Stimulated activated CD8-positive, alpha-beta memory T cell treated with anti-CD3 and anti-CD28 coated beads, Interleukin-12 subunit alpha, Interleukin-12 subunit beta, amount 100 ng/mL, for 4 hours (primary cell): Measurements from ENCODE around the gene RCOR1.
"Not testable (repeated sequence)": the region's sequence is repeated elsewhere in the genome, so short reads cannot be mapped to it uniquely, and the experiment has no call there.

Experiments
- DNase-seq: peaks from one replicate; pipeline ENCODE4 v3.0.0-alpha.2; 2020; ENCODE audit warnings: low read depth

RCOR1 gene

DNA sequence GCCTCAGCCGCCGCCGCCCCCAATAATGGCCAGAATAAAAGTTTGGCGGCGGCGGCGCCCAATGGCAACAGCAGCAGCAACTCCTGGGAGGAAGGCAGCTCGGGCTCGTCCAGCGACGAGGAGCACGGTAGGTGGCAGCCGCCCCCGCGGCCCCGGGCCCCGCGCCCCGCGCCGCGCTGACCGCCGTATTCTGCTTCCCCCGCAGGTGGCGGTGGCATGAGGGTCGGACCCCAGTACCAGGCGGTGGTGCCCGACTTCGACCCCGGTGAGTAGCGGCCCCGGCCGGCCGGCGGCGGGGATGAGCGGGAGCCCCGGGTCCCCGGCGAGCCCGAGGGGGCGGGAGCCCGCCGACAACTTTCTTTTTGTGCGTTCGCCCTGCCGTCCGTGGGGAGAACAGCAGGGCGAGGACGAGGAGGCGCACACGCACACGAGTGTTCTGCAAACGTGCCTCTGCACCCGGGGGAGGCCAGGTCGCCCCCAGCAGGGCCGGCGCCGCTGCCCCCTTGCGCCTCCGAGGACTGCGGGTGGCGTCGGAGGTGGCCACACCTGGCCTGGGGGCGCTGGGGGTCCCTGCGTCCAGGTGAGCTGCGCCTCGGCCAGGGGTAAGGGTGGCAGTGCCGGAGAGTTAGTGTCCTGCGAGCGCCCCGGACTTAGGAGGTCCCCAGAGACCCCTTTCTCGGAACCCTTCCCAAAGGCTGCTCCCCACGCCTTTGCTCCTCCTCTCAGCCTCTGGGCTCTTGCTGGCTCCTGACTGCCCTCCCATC lies 794 bp downstream of the RCOR1 start:
- peak; percentile 35 for DNase-seq

DNA sequence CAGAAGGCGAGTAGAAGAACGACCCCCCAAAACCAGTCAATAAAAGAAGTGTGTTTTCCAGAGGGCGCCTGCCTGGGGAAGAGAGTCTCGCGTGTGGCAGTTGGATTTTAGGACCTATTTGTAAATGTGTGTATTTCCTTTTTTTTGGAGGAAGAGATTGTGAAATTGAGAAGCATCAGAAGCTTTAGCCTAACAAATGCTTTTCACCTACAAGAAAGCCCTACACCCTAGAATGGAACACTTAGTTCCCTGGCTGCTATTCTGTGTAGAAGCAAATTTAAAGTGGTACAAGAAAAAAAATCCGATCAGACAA lies 1.3 kb downstream of the RCOR1 start:
- DNase-seq = no peak

DNA sequence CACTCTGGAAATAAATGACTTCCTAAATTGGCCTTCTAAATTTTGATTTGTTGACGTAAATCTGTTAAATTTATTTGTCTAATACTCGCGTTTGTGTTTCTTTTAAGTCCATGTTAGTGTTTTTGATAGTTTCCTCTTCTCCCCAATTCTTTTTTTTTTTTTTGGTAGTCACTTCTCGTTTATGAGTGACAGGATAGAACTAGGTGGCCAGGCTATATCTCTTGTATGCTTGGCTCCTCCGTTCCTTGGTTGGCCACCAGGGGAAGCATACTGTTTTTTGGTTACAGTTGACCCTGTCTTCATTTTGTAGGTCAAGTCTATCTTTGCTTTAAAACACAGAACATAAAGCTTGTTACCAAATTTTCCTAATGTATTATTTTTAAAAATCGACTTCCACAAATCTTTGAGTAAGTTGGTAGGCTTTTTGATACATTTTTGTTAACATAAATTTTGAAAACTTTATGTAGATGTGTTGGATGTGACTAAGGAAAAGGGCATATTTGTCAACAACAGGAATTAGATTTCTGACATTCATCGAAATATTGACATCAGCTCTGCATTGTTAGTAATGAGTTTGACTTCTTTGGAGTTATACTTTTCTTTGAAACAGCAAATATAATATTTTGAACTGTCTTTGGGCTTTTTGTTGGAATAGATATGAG lies 2.2 kb downstream of the RCOR1 start:
- DNase-seq = no peak

DNA sequence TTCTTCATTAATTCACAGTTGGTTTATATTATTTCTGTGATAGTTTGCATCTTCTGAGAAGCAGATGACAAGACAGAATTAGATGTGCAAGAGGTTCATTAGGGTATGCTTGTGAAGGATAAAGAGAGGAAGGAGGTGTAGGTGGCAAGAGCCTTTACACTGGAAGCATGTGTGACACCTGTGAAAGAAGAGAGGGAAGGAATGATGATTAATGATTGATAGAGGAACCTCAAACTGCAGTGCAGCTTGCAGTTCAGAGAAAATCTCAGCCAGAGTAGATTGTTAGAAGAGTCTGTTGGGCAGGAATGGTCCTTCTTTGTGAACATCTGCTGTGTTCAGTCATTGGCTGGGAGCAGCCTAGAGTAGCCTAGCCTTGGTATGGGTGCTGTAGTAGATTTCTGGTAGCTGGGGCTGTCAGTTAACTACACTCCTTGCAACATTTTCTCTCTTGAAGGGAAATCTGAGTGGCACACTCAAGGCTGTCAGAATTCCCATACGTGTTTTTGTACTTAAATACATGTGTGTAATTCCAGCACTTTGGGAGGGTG lies 9.0 kb downstream of the RCOR1 start:
- no peak for DNase-seq

DNA sequence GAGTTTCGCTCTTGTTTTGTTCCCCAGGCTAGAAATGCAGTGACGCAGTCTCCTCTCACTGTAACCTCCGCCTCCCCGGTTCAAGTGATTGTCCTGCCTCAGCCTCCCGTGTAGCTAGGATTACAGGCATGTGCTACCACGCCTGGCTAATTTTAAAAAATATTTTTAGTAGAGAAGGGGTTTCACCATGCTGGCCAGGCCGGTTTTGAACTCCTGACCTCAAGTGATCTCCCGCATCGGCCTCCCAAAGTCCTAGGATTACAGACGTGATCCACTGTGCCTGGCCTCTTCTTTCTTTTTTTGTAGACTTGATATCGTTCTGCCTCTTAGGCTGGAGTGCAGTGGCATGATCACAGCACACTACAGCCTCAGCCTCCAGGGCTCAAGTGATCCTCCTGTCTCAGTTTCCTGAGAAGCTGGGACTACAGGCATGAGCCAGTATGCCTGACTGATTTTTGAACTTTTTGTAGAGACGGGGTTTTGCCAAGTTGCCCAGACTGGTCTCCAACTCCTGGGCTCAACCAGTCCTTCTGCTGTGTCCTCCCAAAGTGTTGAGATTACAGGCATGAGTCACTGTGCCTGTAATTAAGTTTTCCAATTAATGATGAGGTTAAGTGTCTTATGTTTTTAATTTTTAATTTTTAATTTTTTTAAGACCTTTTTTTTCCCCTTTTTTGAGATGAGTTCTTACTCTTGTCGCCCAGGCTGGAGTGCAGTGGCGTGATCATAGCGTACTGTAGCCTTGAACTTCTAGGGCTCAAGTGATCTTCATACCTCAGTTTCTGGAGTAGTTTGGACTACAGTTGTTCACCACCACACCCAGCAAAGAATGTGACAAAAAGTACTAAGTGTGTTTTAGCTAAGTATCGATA lies 10.2 kb downstream of the RCOR1 start:
- DNase-seq = no peak

DNA sequence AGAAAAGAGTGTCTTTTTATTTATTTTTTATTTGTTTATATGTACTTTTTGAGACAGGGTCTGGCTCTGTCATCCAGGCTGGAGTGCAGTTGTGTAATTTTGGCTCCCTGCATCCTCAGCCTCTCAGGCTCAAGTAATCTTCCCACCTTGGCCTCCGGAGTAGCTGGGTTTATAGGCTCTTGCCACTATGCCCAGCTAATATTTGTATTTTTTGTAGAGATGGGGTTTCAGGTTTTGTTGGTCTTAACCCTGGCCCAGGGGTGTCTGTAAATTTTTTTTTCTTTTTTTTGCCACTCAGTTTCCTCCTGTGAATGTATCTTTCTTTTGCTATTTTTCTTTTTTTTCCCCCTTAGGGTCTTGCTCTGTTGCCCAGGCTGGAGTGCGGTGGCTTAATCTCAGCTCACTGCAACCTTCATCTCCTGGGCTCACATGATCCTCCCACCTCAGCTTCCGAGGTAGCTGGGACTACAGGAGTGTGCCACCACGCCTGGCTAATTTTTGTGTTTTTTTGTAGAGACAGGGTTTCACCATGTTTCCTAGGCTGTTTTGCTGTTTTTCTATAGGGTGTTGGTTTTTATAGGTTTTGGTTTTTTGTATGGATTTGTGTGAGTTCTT lies 11.0 kb downstream of the RCOR1 start:
- DNase-seq = no peak

DNA sequence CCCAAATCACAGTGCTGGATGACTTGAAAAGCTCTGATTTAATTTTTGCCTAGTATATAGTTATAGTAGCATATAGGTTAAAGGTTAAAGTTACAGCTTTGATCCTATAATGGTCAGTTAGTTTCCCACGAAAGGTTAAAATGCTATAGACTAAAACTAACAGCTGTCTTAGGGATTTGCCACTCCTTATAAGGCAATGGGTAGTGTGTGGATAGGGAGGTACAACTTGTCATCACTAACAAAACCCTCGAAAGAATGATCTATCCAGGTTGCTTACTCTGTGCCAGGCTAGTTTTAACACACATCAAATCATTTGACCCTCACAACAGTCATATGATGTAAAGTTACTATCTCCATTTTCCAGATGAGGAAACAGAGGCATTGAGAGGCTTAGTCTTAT lies 11.7 kb downstream of the RCOR1 start:
- no peak for DNase-seq

DNA sequence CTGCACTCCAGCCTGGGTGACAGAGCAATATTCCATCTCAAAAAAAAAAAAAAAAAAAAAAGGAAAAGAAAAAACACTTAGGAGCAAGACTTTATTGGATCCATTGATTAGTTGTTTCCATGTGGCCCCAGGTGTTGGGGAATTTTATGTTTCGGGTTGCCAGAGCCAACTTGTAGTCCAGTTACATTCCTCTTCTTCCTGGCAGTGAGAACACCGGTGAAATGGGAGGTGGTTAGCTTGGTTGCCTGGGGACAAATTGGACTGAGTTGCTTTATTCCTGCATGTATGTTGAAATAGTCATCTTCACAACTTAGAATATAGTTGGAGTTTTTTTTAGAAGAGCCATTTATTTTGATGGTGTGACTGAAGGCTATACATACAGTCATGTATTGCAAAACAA lies 12.6 kb downstream of the RCOR1 start:
- no peak for DNase-seq

DNA sequence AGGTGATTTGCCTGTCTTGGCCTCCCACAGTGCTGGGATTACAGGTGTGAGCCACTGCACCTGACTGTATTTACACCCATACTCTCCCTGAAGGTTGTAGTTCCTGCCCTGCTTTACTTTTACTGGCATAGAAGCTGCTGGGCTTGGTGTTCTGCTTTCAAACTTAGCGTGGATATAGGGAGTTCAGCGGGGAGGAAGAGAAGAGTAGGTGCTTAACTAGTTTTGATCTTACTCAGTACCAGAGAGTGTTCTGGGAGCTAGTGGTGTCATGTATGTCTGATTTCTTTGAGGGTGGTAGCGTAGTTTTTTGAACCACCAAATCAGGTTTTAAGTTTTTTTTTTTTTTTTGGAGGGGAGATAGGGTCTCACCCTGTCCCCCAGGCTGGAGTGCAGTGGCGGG lies 13.8 kb downstream of the RCOR1 start:
- DNase-seq = no peak

DNA sequence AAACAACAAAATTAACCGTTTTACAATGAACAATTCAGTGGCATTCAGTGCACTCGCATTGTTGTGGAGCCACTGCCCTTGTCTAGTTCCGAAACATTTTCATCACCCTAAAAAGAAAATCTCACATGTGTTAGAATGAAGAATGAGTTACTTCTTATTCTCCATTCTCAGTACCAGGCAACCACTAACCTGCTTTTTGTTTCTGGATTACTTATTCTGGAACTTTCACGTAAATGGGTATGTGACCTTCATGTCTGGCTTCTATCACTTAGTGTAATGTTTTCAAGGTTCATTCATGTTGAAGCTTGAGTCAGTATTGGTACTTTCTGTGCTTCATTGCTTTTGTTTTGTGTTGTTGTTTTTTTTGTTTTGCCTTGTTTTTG lies 15.6 kb downstream of the RCOR1 start:
- DNase-seq = no peak

DNA sequence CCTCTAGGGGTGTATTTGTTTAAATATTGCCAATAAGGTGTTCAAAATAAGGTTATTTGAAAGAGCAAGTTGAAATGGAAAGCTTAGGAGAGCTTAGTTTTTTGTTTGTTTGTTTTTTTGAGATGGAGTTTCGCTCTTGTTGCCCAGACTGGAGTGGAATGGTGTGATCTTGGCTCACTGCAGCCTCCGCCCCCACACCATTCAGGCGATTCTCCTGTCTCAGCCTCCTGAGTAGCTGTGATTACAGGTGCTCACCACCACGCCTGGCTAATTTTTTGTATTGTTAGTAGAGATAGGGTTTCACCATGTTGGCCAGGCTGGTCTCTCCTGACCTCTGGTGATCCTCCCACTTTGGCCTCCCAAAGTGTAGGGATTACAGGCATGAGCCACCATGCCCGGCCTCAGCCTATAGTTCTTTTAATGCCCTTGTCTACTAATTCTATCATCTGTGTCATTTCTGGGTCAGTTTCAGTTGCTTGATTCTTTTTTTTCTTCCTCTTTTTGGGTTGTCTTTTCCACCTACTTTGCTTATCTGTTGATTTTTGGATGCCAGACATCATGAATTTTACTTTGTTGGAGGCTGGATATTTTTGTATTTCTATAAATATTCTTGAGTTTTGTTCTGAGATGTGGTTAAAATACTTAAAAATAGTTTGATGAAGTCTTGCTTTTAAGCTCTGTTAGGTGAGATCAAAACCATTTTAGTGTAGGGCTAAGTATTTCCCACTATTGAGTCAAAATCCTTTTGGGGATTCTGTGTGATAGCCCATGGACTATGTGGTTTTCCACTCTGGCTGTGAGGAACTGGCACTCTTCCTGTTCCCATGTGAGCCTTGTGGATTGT lies 18.7 kb downstream of the RCOR1 start:
- DNase-seq = no peak

DNA sequence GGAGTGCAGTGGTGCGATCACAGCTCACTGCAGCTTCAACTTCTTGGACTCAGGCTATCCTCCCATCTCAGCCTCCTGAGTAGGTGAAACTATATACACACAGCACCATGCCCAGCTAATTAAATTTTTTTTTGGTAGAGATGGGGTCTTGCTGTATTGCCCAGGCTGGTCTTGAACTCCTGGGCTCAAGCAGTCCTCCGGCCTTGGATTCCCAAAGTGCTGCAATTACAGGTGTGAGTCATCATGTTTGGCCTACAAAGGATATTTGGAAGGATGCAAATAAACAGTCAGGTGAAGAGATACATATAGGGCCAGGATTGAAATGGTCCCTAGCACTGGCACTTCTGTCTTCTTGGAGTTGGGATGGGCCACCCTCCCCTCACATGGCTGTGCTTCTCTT lies 23.9 kb downstream of the RCOR1 start:
- DNase-seq = no peak

DNA sequence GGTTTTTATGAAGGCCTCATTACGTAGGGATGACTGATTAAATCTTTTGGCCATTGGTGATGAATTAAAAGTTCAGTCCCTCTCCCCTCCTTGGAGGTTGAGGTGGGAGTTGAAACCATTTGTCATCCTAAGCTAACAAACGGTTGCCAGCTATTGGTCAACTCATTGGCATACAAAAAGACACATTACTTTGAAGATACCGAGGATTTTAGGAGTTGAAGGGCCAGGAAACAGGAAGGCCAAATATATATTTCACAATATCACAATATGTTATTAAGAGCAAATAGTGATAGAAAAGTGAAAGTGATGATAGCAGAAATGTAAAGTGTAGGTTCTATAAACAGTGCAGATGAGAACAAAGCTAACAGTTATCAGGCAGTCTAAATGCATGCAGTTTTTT lies 24.4 kb downstream of the RCOR1 start:
- no peak for DNase-seq

DNA sequence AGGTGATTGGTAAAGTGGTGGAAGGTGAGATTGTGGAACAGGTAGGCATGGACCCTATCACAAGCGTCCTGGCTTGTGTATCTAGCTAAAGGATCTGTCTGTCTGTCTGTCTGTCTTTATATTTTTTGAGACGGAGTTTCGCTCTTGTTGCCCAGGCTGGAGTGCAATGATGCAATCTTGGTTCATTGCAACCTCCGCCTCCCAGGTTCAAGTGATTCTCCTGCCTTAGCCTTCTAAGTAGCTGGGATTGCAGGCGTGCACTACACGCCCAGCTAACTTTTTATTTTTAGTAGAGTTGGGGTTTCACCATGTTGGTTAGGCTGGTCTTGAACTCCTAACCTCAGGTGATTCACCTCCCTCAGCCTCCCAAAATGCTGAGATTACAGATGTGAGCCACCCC lies 26.6 kb downstream of the RCOR1 start:
- not testable (repeated sequence) for DNase-seq

DNA sequence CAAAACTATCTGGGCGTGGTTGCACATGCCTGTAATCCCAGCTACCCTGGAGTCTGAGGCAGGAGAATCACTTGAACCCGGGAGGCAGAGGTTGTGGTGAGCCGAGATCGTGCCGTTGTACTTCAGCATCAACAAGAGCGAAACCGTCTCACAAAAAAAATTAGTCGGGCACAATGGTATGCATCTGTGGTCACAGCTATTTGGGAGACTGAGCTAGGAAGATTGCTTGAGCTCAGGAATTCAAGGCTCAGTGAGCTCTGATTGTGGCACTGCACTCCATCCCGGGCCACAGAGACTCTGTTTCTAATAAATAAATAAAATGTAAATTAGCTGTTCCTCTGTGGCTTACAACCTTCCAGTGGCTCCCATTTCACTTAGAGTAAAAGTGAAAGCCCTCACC lies 28.0 kb downstream of the RCOR1 start:
- DNase-seq = no peak

DNA sequence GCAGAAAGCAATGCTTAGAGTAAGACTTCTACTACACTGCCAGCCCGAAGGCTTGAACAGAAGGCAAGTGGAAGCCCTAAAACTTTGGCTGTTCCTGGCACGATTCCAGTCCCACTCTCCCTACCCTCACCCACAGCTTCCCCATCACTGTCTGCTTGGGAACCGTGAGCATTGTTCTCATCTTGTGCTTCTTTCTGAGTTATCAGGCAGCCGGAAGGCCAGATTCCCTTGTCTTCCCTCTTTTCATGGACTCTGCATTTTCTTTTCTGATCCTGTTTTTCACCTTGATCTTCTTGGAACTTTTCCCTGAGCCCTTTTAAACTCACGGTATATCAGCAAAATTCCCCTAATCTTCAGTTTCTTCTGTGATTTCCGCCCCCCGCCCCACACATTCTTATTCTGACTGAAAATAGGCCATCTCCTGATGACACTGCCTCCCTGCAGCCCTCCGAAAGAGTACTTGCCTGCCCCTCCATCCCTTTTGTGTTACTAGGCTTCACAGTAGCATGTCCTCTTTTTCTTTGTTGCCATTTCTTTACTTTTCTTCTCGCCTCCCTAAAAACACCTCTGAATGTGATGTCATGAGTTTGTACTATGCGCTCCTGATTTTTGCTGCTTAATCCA lies 29.9 kb downstream of the RCOR1 start:
- no peak for DNase-seq

DNA sequence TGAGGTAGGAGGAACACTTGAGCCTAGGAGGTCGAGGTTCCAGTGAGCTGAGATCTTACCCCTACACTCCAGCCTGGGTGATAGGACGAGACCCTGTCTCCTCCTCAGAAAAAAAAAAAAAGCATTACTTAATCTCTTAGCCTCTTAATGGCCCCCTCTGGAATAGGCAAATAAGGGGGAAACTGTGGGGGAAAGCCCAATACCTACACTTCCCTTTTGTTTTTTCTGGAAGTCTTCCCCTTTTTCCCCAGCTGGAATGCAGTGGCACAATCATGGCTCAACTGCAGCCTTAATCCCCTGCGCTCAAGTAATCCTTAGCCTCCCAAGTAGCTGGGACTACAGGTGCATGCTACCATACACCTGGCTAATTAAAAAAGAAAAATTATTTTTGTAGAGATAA lies 32.2 kb downstream of the RCOR1 start:
- DNase-seq = no peak

DNA sequence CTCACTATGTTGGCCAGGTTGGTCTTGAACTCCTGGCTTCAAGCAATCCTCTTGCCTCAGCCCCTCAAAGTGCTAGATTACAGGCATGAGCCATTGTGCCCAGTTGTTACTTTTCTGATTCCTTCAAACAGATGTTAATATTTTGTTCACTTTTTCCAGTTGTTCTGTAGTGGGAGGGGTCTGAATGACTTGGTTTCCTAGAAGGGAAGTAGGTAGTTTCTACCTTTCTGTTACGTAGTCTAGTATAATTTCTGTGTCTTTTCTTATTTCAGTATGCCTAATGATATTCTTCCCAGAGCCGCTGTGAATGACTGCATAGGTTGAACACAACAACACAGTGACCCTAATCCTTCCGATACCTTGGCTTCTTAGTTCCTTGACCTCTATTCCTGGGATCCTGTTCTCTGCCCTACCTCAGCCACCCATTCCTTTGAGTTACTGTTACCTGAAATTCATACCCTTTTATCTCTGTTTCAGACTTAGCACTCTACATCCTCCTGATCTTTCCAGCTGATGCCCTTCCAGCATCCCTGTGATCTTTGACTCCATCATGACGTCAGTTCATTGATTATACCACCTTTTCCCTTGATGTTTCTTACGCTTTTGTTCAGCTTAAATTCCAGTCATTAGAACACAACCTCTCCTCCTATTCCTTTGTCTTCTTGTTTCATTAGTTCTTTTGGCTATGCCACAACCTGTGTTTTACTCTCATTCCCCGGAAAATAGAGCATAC lies 33.3 kb downstream of the RCOR1 start:
- DNase-seq = no peak

DNA sequence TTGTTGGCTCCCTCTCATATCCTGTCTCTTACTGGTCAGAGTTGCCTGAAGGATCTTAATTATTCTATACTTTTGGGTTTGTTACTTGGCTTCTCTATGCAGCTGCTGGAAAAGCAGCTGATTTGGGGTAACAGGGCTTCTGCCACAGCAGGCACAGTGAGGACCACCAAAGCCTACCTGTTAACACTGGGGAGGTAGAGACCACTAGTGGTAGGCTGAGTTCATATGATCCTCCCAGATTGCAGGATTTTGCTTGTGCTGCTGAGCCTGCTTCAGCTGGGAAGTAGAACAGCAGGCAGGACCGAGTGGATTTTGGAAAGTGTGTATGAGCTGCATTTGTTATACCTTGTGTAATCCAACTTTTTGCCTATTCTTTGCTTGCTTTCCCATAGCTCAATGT lies 34.1 kb downstream of the RCOR1 start:
- no peak for DNase-seq

DNA sequence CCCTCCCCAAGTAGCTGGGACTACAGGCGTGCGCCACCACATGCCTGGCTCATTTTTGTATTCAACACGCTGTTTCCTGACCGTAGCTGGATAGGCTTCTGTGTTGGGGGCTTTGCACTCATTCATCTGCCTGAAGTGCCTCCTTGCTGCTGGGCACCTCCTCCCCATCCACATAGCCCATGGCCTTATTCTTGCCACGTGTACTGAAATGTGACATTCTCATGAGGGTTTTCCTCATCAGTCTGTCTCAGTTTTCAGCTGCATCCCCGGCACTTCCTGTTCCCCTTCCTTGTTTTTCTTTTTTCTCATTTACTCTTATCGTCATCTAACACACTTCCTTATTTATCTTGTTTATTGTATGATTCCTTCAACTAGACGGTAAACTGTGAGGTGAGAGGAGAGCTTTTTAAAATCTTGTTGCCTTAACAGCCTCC lies 36.6 kb downstream of the RCOR1 start:
- DNase-seq = no peak
